Measurements from ENCODE around the gene PROM1.

DNA sequence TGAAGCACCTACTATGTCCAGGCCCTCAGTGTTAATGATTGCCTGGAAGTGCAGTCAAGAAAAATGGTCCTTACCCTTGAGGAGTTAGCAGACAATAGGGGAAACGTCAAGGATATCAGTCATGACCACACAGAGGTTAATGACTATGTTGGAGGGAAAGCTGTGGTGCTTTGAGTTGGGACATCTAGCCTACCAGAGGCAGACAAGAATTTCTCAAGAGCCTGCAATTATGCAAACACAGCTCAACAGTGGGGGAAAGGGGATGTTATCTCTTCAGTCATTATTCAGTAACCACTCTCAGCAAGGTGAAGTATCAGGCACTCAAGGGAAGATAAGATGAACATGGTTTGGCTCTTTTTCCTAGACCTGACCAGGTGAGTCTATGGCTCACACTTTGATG lies 138.3 kb downstream of the PROM1 start:
- TF ChIP-seq, protein P1, sequence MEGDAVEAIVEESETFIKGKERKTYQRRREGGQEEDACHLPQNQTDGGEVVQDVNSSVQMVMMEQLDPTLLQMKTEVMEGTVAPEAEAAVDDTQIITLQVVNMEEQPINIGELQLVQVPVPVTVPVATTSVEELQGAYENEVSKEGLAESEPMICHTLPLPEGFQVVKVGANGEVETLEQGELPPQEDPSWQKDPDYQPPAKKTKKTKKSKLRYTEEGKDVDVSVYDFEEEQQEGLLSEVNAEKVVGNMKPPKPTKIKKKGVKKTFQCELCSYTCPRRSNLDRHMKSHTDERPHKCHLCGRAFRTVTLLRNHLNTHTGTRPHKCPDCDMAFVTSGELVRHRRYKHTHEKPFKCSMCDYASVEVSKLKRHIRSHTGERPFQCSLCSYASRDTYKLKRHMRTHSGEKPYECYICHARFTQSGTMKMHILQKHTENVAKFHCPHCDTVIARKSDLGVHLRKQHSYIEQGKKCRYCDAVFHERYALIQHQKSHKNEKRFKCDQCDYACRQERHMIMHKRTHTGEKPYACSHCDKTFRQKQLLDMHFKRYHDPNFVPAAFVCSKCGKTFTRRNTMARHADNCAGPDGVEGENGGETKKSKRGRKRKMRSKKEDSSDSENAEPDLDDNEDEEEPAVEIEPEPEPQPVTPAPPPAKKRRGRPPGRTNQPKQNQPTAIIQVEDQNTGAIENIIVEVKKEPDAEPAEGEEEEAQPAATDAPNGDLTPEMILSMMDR (conservative IDR thresholded peaks at IDR 0.05; ENCODE audit: low read length) = no peak
- no peak for TF ChIP-seq EZH2phosphoT487 (IDR thresholded peaks at IDR 0.05; ENCODE audit: borderline replicate concordance)
